ENCODE measurements around the gene GLOD4.
"Not testable (repeated sequence)": the region's sequence is repeated elsewhere in the genome, so short reads cannot be mapped to it uniquely, and the experiment has no call there.

The GLOD4 gene

GRCh38 chr17:781805-782731 is at the start of gene GLOD4, which contains the start of gene MRM3:
TSS of gene GLOD4 (minus strand) at chr17:782280. CDS start at chr17:782255, 25 bp downstream.
TSS of gene MRM3 (plus strand) at chr17:782353. CDS start at chr17:782379, 26 bp downstream.
- DNase-seq (ENCODE audit: low spot score), result peak; percentile 99

DNA sequence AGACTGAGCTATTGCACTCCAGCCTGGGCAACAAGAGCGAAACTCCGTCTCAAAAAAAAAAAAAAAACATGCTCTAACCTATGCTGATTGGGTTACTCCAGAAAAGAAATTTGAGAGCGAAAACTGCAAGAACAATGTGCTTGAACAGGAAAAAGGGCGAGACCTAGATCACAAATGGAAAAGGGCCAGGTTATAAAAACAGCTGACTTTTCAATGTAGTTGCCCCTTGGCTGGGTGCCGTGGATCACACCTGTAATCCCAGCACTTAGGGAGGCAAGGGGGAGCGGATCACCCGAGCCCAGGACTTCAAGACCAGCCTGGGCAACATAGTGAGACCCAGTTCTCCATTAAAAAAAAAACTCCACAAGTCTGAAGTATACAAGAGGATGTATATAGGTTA is 48.9 kb upstream of the GLOD4 start:
- DNase-seq (ENCODE audit: low spot score), result no peak

DNA sequence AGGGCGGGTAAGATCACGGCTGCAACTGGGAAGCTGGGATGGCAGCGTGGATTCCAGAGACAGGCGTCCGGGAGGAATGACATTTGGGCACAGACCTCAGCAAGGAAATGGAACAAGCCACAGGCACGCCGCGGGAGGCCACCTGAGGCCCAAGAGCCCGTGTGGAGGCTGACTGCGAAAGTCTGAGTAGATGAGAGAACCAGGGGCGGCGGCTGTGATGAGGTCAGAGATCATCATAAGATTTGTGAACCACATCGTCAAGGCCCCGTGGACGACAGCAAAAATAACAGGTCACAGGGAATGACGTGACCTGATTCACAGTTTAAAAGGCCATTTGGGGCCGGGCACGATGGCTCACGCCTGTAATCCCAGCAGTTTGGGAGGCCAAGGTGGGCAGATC is 48.3 kb upstream of the GLOD4 start:
- DNase-seq (ENCODE audit: low spot score), result no peak

DNA sequence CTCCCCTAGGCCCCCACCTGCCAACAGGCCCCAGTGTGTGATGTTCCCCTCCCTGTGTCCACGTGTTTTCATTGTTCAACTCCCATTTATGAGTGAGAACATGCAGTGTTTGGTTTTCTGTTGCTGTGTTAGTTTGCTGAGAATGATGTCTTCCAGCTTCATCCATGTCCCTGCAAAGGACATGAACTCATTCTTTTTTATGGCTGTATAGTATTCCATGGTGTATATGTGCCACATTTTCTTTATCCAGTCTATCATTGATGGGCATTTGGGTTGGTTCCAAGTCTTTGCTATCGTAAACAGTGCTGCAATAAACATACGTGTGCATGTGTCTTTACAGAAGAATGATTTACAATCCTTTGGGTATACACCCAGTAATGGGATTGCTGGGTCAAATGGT is 47.5 kb upstream of the GLOD4 start:
- not testable (repeated sequence) for DNase-seq (ENCODE audit: low spot score)

GRCh38 chr17:828761-829160 is 46.7 kb upstream of the GLOD4 start:
- no peak for DNase-seq (ENCODE audit: low spot score)

- no peak for DNase-seq (ENCODE audit: low spot score)
Observed at GRCh38 chr17:826778-827177, 44.7 kb upstream of the GLOD4 start.

DNA sequence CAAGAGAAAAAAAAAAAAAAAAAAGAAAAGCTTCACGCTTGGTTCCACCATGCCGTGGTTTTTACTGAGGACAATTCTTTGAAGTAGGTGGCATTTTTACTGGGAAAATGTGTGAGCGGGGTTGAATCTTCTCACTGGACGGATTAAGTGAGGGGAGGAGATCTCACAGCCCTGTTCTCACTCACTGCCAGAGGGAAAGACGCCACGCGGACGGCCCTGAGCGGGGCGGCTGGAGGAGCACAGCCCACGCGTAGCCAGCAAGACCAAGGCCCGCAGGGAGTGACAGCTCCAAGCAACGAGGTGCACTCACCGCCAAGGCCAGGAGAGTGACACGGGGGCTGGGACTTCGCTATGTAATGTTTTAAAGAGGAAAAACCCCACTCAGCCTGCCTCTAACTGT is 43.1 kb upstream of the GLOD4 start:
- no peak for DNase-seq (ENCODE audit: low spot score)

- no peak for DNase-seq (ENCODE audit: low spot score)
Observed at GRCh38 chr17:824378-824777, 42.3 kb upstream of the GLOD4 start.

GRCh38 chr17:823501-823902 is 41.4 kb upstream of the GLOD4 start:
- DNase-seq (ENCODE audit: low spot score), result no peak

DNA sequence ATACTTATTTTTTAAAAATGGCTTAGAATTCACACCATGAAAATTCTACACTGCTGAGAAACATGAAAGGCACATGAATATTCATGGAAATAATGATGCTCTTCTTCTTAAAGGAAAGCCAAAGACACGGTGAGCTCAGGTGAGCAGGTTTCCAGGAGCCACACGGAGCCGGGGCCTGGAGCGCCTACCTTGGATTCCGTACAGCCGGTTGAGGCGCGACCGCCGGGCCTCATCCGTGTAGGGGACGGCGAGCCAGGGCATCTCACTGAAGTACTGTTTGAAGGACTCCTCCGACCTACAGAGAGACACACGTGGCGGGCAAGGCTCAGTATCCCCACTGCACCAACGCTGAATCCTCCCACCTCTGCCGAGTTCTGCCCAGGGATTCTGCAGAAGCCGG is 37.2 kb upstream of the GLOD4 start:
- no peak for DNase-seq (ENCODE audit: low spot score)

DNA sequence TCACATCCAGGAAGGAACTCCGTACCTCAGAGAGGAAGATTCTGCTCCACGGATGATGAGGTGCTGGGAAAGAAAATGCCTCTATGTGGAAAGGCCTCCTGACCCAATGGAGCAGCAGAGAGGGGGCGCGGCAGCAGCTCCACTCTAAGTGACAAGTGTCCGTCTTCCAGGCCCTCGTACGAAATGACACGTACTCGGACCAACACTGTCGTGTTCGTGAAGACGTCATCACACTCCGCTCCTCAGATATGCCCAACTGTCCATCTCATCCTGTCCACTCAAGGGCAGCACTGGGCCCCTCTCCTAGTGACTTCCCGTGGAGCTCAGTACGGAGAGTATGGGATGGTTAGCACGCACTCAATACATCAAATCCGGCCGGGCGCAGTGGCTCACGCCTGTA is 32.3 kb upstream of the GLOD4 start:
- no peak for DNase-seq (ENCODE audit: low spot score)

- DNase-seq (ENCODE audit: low spot score), result no peak
Observed at GRCh38 chr17:812638-813204, 30.6 kb upstream of the GLOD4 start.

GRCh38 chr17:811051-811784 is 29.1 kb upstream of the GLOD4 start:
- DNase-seq (ENCODE audit: low spot score), result no peak

DNA sequence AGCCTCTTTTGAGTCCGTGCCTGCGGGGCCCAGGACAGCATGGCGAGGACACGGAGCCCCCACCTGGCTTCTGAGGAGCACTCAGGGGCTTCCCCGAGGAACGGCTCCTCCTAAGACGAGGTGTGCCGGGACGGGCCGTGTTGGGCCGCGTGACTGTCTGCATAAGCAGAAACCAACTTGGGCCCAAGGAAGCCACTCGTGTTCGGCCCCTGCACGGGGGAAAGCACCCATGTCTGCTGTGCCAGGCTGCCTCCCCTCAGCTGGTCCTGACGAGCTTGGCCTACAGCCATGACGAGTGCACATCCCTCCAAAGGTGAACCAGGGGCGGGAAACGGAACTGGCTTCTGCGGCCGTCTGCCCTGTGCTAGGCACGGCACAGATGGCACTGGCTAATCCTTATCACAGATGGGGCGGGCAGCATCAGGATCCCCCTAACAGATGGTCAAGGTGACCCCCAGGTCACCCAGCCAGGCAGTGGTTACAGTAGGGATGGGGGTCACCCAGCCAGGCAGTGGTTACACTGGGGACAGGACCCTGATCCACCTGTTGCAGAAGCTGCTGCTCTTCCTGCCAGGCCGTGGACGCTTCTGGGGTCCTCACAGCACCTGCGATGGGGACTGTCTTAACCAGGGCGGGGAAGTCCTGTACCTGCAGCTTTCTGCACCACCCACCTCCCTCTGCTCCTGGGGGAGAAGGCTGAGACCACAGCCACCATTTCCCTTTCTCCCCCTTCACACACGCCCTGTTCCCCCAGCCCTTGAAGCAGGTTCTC is 25.6 kb upstream of the GLOD4 start:
- no peak for DNase-seq (ENCODE audit: low spot score)

- DNase-seq (ENCODE audit: low spot score), result no peak
Observed at GRCh38 chr17:806781-807522, 24.9 kb upstream of the GLOD4 start.

DNA sequence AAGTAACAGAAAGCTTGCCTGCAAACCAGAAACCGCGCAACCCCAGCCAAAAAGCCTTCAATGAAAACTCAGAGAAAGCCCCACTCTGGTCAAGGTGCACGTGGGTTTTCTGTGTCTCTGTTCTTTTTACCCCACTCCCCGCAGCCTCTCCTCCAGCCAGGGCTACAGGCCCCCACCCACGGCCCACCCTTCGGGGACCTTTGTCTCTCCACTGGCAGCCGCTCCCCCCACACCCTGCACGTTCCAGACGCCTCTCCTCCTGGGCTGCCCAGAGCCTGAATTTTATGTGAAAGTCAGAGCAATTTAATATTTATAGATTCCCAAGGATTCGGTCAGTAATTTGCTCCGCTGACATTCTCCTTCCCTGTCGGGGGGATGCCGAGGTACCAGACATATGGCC is 24.3 kb upstream of the GLOD4 start:
- no peak for DNase-seq (ENCODE audit: low spot score)

- DNase-seq (ENCODE audit: low spot score), result not testable (repeated sequence)
Observed at GRCh38 chr17:805886-806285, 23.8 kb upstream of the GLOD4 start.

DNA sequence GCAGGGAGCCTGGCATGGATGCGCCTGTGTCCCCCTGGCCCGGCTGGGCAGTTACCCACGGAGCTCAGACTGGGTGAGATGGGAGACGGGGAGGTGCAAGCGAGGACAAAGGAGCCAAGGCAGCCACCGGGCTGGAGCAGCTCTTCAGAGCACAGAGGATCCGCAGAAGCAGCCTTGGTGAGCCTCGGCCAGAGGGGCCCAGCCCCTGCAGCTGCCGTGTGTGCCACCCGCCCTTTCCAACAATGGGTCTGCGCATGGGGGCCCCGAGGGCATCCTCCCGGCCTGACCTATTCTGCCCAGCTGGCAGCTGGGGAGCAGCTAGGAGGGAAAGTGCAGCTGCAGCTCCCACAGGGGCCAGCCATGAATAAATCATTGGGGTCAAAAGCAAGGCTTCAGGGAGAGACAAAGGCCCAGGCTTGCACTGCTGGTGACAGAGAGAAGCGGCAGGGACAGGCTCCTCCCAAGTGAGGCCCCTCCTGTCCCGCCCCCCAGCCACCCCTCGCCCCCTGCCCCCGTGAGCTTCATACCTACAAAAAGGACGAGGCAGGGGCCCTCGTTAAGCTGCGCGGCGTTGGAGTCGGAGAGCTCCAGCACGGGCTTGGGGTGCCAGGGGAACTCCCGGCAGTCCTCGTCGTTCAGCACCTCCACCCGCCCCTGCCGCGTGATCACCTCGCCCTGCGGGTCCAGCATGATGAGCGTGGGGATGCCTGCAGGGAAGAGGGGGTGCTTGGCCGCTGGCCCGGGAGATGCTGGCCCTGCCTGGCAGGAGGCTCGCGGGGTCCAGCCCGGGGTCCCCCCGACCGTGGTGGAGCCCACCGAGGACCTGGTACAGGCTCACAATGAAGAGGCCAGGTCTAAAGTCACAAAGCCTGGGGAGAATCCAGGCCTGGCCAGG is 22.7 kb upstream of the GLOD4 start:
- DNase-seq (ENCODE audit: low spot score), result no peak

- no peak for DNase-seq (ENCODE audit: low spot score)
Observed at GRCh38 chr17:802901-803881, 21.1 kb upstream of the GLOD4 start.

Measured in iPS-NIHi11 (cell line).